Hepatocyte (in vitro differentiated cells): ENCODE measurements around the gene AZU1. TPM values are rescaled to one million over a fixed set of nuclear protein-coding genes. Genes with fewer than 3 reads are reported as not detected.
"Not testable (repeated sequence)": the region's sequence is repeated elsewhere in the genome, so short reads cannot be mapped to it uniquely, and the experiment has no call there.

Source experiments
- DNase-seq: peaks from one replicate; pipeline ENCODE4 v3.0.0-alpha.2; 2016; ENCODE audit warnings: low spot score
- H2AFZ ChIP-seq: fragments of 200-600 bp; sonication (generic); 2 replicates; pipeline ENCODE4 v1.6.0; 2016; ENCODE audit warnings: antibody characterized with exemption, mild to moderate bottlenecking
- H3K27ac ChIP-seq: fragments of 200-600 bp; sonication (generic); 2 replicates; pipeline ENCODE4 v1.5.1; 2016; ENCODE audit warnings: mild to moderate bottlenecking
- H3K27me3 ChIP-seq: fragments of 200-600 bp; sonication (generic); 2 replicates; pipeline ENCODE4 v1.6.1; 2016
- H3K36me3 ChIP-seq: fragments of 200-600 bp; sonication (generic); replicated peaks from 2 replicates; pipeline ENCODE4 v1.5.1; 2016; ENCODE audit warnings: low read depth; ENCODE audit not compliant: insufficient read depth
- H3K4me1 ChIP-seq: fragments of 200-600 bp; sonication (generic); 2 replicates; pipeline ENCODE4 v1.5.1; 2016; ENCODE audit warnings: mild to moderate bottlenecking, moderate library complexity; ENCODE audit not compliant: insufficient read depth
- H3K4me2 ChIP-seq: fragments of 200-600 bp; sonication (generic); 2 replicates; pipeline ENCODE4 v1.6.0; 2016
- H3K4me3 ChIP-seq: fragments of 200-600 bp; sonication (generic); 2 replicates; pipeline ENCODE4 v1.5.1; 2016; ENCODE audit warnings: mild to moderate bottlenecking
- H3K79me2 ChIP-seq: fragments of 200-600 bp; sonication (generic); 2 replicates; pipeline ENCODE4 v1.6.0; 2017; ENCODE audit warnings: mild to moderate bottlenecking
- H3K9me2 ChIP-seq: fragments of 200-600 bp; sonication (generic); replicated peaks from 2 replicates; pipeline ENCODE4 v1.6.0; 2017; ENCODE audit warnings: mild to moderate bottlenecking; ENCODE audit not compliant: insufficient read depth
- H3K9me3 ChIP-seq: fragments of 200-600 bp; sonication (generic); 2 replicates; pipeline ENCODE4 v1.5.1; 2016; ENCODE audit warnings: low read depth, mild to moderate bottlenecking
- H4K20me1 ChIP-seq: fragments of 200-600 bp; sonication (generic); 2 replicates; pipeline ENCODE4 v1.6.0; 2016; ENCODE audit warnings: mild to moderate bottlenecking; ENCODE audit not compliant: insufficient read depth, poor library complexity, severe bottlenecking
- EZH2 ChIP-seq: fragments of 200-600 bp; sonication (generic); IDR thresholded peaks from 2 replicates; pipeline ENCODE4 v1.6.1; 2016; ENCODE audit warnings: antibody characterized with exemption, mild to moderate bottlenecking, borderline replicate concordance
- EZH2phosphoT487 ChIP-seq: fragments of 200-600 bp; sonication (generic); IDR thresholded peaks from one replicate; pipeline ENCODE4 v1.6.1; 2018; ENCODE audit warnings: antibody characterized with exemption, mild to moderate bottlenecking, low read depth, moderate library complexity; ENCODE audit not compliant: unreplicated experiment, severe bottlenecking
- WGBS: methylation state at CpG from one replicate; pipeline ENCODE4 v1.1.6; 2016; ENCODE audit warnings: low lambda C conversion rate; ENCODE audit errors: missing lambda C conversion rate; 5-methylcytosine and 5-hydroxymethylcytosine counted together
- polyA plus RNA-seq: library from polyadenylated mRNA; unstranded; fragments of >200 nt; fragmentation: Nextera tagmentation; extraction: Ambion mirVana; gene quantifications from 2 replicates; pipeline ENCODE4 v1.2.1, GENCODE V29; 2016
- total RNA-seq: library from RNA; depleted of rRNA; stranded (reverse); fragments of >200 nt; gene quantifications from 2 replicates; pipeline ENCODE4 v1.2.3, GENCODE V29; 2014
- TF ChIP-seq, protein P1 (sequence below): fragments of 200-600 bp; sonication (generic); IDR thresholded peaks from 2 replicates; pipeline ENCODE4 v1.5.1; 2016; ENCODE audit warnings: antibody characterized with exemption, mild to moderate bottlenecking; ENCODE audit not compliant: poor library complexity

Gene AZU1
- total and polyA plus RNA-seq, 2 experiments from 2014 or later = 0.94 TPM; not detected in 1

- Histone ChIP-seq H3K4me2 (no peak within 1 kb of the TSS), H3K4me3 (no peak within 1 kb of the TSS), H3K9me2 (no peaks in the 10 kb centered on the region), H3K4me1 (peaks cover 10% of the 10 kb centered on the region), H2AFZ (no peak within 1 kb of the TSS), H3K79me2 (no peaks in the 10 kb centered on the region), H3K27ac (no peak within 1 kb of the TSS), H3K36me3 (no peaks in the 10 kb centered on the region), H4K20me1 (no peaks in the 10 kb centered on the region), H3K9me3 (no peaks in the 10 kb centered on the region), H3K27me3 (peaks cover 21% of the 10 kb centered on the region)
- no peak for DNase-seq
- WGBS = 81% methylated on average over 19 of the region's 24 CpGs
- TF ChIP-seq, protein P1, sequence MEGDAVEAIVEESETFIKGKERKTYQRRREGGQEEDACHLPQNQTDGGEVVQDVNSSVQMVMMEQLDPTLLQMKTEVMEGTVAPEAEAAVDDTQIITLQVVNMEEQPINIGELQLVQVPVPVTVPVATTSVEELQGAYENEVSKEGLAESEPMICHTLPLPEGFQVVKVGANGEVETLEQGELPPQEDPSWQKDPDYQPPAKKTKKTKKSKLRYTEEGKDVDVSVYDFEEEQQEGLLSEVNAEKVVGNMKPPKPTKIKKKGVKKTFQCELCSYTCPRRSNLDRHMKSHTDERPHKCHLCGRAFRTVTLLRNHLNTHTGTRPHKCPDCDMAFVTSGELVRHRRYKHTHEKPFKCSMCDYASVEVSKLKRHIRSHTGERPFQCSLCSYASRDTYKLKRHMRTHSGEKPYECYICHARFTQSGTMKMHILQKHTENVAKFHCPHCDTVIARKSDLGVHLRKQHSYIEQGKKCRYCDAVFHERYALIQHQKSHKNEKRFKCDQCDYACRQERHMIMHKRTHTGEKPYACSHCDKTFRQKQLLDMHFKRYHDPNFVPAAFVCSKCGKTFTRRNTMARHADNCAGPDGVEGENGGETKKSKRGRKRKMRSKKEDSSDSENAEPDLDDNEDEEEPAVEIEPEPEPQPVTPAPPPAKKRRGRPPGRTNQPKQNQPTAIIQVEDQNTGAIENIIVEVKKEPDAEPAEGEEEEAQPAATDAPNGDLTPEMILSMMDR = no peak
- TF ChIP-seq EZH2 (no peak), EZH2phosphoT487 (no peak)
Measured at GRCh38 chr19:840519-841206, 13.0 kb downstream of the AZU1 start, which contains the start of gene PRTN3. PRTN3 (plus strand) TSS chr19:840999; CDS start chr19:841009, 10 bp downstream.

GRCh38 chr19:842802-843179 lies 15.2 kb downstream of the AZU1 start:
- H3K36me3 ChIP-seq, H3K4me2 ChIP-seq, H4K20me1 ChIP-seq, H3K79me2 ChIP-seq, H3K4me1 ChIP-seq, H3K27ac ChIP-seq, H2AFZ ChIP-seq, DNase-seq, H3K9me3 ChIP-seq, H3K9me2 ChIP-seq, H3K4me3 ChIP-seq: not testable (repeated sequence)
- 91% methylated on average over 7 of the region's 7 CpGs for WGBS
- peaks cover 27% of the 10 kb centered on the region for H3K27me3 ChIP-seq

- Histone ChIP-seq H3K36me3 (no peaks in the 10 kb centered on the region), H4K20me1 (no peaks in the 10 kb centered on the region), H3K27me3 (peaks cover 27% of the 10 kb centered on the region), H3K4me1 (peaks cover 10% of the 10 kb centered on the region), H2AFZ (no peak overlapping the region), H3K4me2 (peak overlapping the region; percentile 82), H3K4me3 (no peak overlapping the region), H3K79me2 (no peaks in the 10 kb centered on the region), H3K9me3 (no peaks in the 10 kb centered on the region), H3K9me2 (no peaks in the 10 kb centered on the region), H3K27ac (no peak overlapping the region)
- no peak for TF ChIP-seq EZH2phosphoT487
- peak; percentile 37 for TF ChIP-seq EZH2
- TF ChIP-seq, protein P1 = no peak
- 27% methylated on average over 16 of the region's 46 CpGs for WGBS
- peak; percentile 61 for DNase-seq
Measured at GRCh38 chr19:843180-843835, 15.7 kb downstream of the AZU1 start.

DNA sequence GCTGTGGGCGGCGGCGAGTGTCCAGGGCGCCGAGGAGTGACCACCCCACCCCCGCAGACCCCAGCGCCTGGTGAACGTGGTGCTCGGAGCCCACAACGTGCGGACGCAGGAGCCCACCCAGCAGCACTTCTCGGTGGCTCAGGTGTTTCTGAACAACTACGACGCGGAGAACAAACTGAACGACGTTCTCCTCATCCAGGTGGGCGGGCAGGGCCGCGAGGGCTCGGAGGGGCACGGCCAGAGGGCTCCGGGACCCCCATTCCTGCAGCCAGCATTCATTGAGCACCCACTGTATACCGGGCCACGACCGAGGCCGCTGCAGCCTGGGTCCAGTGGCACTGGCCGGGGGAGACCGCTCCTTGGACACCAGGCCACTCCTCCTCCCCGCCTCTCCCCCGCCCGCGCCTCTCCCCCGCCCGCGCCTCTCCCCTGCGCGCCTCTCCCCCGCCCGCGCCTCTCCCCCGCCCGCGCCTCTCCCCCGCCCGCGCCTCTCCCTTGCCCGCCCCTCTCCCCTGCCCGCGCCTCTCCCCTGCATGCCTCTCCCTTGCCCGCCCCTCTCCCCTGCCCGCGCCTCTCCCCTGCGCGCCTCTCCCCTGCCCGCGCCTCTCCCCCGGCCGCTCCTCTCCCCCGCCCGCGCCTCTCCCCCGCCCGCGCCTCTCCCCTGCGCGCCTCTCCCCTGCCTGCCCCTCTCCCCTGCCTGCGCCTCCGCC lies 16.4 kb downstream of the AZU1 start:
- Histone ChIP-seq H3K4me1 (peaks cover 10% of the 10 kb centered on the region), H3K79me2 (no peaks in the 10 kb centered on the region), H2AFZ (no peak overlapping the region), H3K27me3 (peaks cover 27% of the 10 kb centered on the region), H3K9me3 (no peaks in the 10 kb centered on the region), H3K36me3 (no peaks in the 10 kb centered on the region), H3K27ac (no peak overlapping the region), H3K4me3 (no peak overlapping the region), H3K9me2 (no peaks in the 10 kb centered on the region), H3K4me2 (peak overlapping the region; percentile 82), H4K20me1 (no peaks in the 10 kb centered on the region)
- DNase-seq = no peak
- TF ChIP-seq EZH2 = peak; percentile 7
- TF ChIP-seq, protein P1 = no peak
- 44% methylated on average over 18 of the region's 70 CpGs for whole genome bisulfite sequencing
